SJCRH30 (cell line): ENCODE measurements around the gene MED25. TPM values are rescaled to one million over a fixed set of nuclear protein-coding genes. Genes with fewer than 3 reads are reported as not detected.
A peak's percentile ranks its signal among the peaks of the same experiment; 100 is the strongest.

ENCODE experiments used
- DNase-seq, 2 experiments: peaks; one replicate each; pipeline ENCODE4 v3.0.0-alpha.2; 2015 to 2020
- H3K27ac ChIP-seq: fragments of 250-450 bp; sonication (Bioruptor Pico); 2 replicates; pipeline ENCODE4 v1.5.1; 2020; ENCODE audit warnings: mild to moderate bottlenecking, moderate library complexity
- H3K27me3 ChIP-seq: fragments of 250-450 bp; sonication (Bioruptor Pico); 2 replicates; pipeline ENCODE4 v1.5.1; 2020; ENCODE audit warnings: mild to moderate bottlenecking, moderate library complexity
- H3K36me3 ChIP-seq: fragments of 250-450 bp; sonication (Bioruptor Pico); 2 replicates; pipeline ENCODE4 v1.5.1; 2020; ENCODE audit warnings: mild to moderate bottlenecking, moderate library complexity
- H3K4me1 ChIP-seq: fragments of 250-450 bp; sonication (Bioruptor Pico); 2 replicates; pipeline ENCODE4 v1.5.1; 2020; ENCODE audit warnings: mild to moderate bottlenecking, moderate library complexity
- H3K4me3 ChIP-seq: fragments of 250-450 bp; sonication (Bioruptor Pico); 2 replicates; pipeline ENCODE4 v1.5.1; 2020; ENCODE audit warnings: mild to moderate bottlenecking, moderate library complexity
- H3K9me3 ChIP-seq: fragments of 250-450 bp; sonication (Bioruptor Pico); replicated peaks from 2 replicates; pipeline ENCODE4 v1.5.1; 2020; ENCODE audit warnings: mild to moderate bottlenecking, moderate library complexity
- total RNA-seq: library from RNA; depleted of rRNA; stranded (reverse); fragments of >200 nt; shearing (Covaris generic); gene quantifications from 2 replicates; pipeline ENCODE4 v1.2.3, GENCODE V29; 2014

Gene MED25
- total RNA-seq, 1 experiment from 2014 or later = 22.2 TPM

- no peak for DNase-seq
- no peak overlapping the region for H3K27ac ChIP-seq
- peaks cover 61% of the 10 kb centered on the region for H3K36me3 ChIP-seq
- H3K27me3 ChIP-seq = no peaks in the 10 kb centered on the region
- H3K9me3 ChIP-seq = no peaks in the 10 kb centered on the region
- H3K4me1 ChIP-seq = no peaks in the 10 kb centered on the region
- H3K4me3 ChIP-seq = no peak overlapping the region
These were observed 41.7 kb downstream of the MED25 start for GRCh38 chr19:49859682-49860335.

DNA sequence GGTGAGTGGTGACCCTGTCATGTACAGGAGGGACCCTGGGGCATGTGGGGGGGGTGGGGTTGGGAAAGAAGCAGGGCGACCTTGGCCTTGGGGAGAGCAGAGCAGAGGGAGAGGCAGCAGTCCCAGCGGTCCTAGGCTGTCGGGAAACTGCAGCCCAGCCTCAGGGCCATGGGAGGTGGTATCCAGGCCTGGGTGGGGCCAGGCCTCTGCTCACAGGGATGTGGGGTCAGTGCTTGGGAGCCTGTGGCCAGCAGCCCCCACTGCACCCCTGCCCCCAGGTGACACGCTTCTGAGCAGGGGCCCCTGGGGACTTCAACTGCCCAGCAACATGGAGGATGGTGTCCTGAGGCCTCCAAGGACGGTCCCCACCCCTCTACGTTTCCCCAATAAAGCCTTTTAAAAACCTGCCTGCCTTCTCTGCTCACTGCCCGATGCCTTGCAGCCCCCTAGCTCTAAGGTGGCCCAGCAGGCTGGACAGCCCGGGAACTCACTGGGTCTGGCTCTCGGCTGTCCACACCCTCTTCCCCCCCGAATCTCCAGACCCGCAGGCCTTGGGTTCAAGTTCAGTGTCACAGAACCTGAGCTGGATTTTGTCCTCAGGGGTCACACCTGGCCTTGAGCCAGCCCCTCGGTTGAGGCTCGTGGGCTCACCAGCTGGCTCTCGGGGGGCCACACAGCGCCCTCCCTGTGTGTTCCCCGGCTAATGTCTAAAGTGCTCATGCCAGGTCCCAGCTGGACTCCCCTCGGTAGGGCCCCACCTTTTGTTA is 42.4 kb downstream of the MED25 start:
- Histone ChIP-seq H3K4me1 (no peaks in the 10 kb centered on the region), H3K36me3 (peaks cover 58% of the 10 kb centered on the region), H3K4me3 (no peak overlapping the region), H3K27me3 (no peaks in the 10 kb centered on the region), H3K9me3 (no peaks in the 10 kb centered on the region), H3K27ac (no peak overlapping the region)
- no peak for DNase-seq

DNA sequence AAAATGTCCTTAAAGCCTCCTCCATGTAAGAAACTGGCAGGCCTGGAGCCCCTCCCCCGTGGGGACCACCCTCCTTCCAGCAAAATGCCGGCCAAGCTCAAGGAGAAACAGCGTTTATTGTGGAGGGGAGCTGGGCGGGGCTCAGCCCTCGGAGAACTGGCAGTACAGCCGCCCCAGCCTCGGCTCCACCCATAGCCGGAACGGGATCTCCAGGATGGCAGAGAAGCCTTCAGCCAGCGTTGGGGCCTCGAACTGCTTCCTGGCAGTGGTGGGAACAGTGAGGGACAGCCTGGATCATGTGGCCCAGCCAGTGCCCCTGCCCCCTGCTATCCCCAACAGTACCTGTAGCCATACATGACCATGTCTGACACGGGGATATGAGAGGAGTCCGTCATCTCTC is 43.0 kb downstream of the MED25 start:
- Histone ChIP-seq H3K27me3 (no peaks in the 10 kb centered on the region), H3K4me1 (peaks cover 3% of the 10 kb centered on the region; the same call in 1 of the 2 replicates), H3K27ac (no peak overlapping the region), H3K4me3 (no peak overlapping the region), H3K9me3 (no peaks in the 10 kb centered on the region), H3K36me3 (peaks cover 58% of the 10 kb centered on the region)
- DNase-seq = no peak

DNA sequence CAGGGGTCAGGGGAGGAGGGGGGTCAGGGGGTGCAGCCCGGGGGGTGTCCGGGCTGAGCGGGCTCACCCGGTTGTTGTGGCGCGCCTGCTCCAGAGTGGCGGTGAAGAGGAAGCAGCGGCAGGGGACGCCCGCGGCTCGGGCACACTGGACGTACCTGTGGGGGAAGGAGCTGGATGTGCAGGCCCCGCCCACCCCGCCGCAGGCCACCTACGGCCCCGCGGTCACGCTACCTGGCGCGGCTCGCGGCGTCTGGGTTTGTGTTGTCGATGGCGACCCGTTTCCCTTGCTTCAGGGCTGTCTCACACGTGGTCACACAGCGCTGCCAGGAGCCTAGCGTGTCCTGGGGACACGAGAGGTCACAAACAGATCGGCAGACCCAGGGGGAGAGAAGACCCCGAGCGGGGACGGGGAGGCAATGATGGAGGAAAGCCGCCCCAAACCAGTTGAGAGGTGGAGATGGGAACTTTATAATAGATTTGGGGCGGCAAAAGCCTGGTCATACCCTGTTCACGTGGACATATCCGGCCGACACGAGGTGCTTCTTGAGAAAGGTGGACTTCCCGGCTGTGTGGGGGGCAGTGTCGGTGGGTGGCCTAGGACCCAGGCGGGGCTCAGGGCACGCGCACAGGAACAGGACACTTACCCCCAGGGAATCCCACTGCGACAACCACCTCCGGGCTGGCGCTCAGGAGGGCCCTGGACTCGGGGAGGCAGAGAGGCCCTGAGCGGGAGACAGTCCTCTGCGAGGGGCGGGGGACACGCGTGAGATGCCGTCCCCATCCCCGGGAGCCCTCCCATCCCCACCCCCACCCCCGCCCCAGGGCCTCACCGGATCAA is 43.7 kb downstream of the MED25 start:
- Histone ChIP-seq H3K27me3 (no peaks in the 10 kb centered on the region), H3K27ac (no peak overlapping the region), H3K4me1 (peaks cover 7% of the 10 kb centered on the region; the same call in 1 of the 2 replicates), H3K36me3 (peaks cover 57% of the 10 kb centered on the region), H3K9me3 (no peaks in the 10 kb centered on the region), H3K4me3 (no peak overlapping the region)
- no peak for DNase-seq

DNA sequence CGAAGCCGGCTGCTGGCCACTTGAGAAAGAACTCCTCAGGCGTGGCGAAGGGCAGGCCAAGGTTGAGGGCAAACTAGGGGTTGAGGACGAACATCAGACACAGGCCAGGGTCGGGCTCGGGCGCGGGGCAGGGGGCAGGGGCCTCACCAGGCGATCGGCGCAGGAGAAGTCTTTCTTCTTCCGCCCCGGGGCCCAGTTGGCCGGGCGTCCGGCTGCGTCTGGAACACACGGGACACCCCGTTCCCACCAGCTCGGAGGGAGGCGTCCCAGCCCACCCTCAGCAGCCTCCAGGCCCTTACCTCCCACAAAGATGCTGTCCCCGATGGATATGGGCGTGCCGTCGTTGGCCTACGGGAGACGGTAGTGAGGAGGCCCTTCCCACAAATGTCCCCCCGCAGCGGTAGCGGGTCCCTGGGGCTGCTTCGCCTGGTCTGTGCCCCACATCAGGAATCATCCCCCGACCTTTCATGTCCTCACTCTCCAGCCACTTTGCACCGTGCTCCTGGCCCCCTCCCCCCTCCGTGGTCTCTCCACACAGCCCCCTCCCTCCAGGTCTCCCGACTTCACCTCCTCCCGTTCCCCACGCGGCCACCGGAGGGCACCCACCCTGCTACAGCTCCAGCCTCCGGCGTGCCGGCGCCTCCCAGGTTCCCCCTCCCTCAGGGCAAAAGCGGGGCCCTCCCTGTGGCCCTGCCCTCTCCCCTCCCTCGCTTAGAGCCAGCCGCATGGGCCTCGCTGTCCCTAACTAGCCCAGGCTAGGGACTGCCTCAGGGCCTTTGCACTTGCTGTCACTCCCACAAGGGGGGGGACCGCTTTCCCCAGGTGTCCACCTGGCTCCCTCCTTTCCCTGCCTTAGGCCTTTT is 44.5 kb downstream of the MED25 start:
- H3K4me1 ChIP-seq = peaks cover 7% of the 10 kb centered on the region; the same call in 1 of the 2 replicates

DNA sequence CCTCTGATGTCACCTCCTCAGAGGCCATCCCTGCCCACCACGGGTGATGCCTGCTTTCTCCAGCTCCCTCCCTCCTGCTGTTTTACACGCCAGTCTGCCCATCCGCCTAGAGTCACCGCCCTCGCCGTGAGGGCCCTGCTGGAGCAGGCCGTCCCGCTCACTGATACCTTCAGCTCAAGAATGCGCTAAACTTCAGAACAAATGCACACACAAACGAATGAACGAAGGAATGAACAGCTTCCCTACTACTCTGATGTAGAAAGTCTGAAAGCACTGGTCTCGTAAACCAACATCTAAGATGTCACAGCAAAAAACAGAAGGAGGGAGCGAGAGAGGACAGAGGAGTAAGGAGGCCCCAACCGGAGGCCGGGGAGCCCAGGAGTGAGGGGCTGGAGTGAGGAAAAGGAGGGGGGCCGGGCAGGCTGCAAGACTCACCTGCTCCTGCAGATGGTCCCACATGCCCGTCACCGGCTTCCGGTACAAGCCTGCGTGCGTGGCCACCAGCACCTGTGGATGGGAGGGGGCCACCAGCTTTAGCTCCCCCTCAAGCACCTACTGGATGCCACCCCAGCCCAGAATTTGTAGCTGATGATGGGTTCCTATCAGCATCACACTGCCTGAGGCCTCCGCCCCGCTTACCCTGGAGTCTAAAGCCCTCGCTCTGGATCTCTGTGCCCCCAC is 45.3 kb downstream of the MED25 start:
- Histone ChIP-seq H3K36me3 (peaks cover 43% of the 10 kb centered on the region), H3K9me3 (no peaks in the 10 kb centered on the region), H3K4me3 (no peak overlapping the region), H3K27ac (no peak overlapping the region), H3K27me3 (no peaks in the 10 kb centered on the region), H3K4me1 (peaks cover 7% of the 10 kb centered on the region; the same call in 1 of the 2 replicates)
- no peak for DNase-seq

More for the DNA sequence above, 44.5 kb downstream of the MED25 start:
- H3K27ac ChIP-seq = no peak overlapping the region
- no peak overlapping the region for H3K4me3 ChIP-seq
- H3K36me3 ChIP-seq = peaks cover 48% of the 10 kb centered on the region
- H3K9me3 ChIP-seq = no peaks in the 10 kb centered on the region
- peak in 1 of 2 experiments; percentile 45 for DNase-seq
- no peaks in the 10 kb centered on the region for H3K27me3 ChIP-seq

DNA sequence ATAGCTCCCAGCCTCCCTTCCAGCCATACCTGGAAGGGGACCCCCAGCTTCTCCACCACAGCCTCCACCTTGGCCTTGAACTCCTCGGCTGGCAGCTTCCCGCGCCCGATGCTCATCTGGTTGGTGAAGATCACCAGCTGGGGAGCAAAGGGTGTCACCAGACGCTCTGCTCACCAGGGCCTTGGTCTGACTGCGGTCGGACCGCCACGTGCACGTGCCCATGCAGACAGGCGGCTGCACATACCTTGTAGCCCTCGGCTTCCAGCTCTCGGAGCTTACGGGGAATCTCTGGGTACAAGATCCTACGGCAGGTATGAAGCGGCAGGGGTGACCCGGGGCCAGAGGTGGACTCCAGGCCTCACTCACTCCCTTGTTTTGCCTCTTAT is 45.8 kb downstream of the MED25 start:
- H3K27me3 ChIP-seq = no peaks in the 10 kb centered on the region
- peaks cover 38% of the 10 kb centered on the region for H3K36me3 ChIP-seq
- no peak for DNase-seq
- no peak overlapping the region for H3K4me3 ChIP-seq
- peaks cover 7% of the 10 kb centered on the region; the same call in 1 of the 2 replicates for H3K4me1 ChIP-seq
- no peaks in the 10 kb centered on the region for H3K9me3 ChIP-seq
- no peak overlapping the region for H3K27ac ChIP-seq

DNA sequence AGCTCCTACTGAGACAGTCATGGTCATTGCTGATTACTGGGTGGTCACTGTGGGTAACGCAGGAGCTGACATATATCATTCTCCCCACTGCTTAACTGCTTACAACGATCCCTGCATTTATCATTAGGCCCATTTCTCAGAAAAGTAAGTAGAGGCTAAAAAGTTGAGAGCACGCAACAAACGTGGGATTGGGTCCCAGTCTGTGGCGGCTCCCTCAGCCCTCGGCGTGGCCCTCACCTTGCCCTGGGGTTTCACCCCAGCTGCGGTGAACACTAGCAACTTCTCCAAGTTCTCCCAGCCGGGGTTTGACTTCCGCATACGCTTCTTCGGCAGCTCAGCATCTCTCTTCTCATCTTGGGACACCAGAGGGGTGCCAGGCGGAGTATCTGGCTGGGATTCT is 46.8 kb downstream of the MED25 start:
- peaks cover 7% of the 10 kb centered on the region; the same call in 1 of the 2 replicates for H3K4me1 ChIP-seq
- no peak for DNase-seq
- no peak overlapping the region for H3K4me3 ChIP-seq
- no peaks in the 10 kb centered on the region for H3K9me3 ChIP-seq
- H3K36me3 ChIP-seq = peaks cover 33% of the 10 kb centered on the region
- no peak overlapping the region for H3K27ac ChIP-seq
- no peaks in the 10 kb centered on the region for H3K27me3 ChIP-seq

GRCh38 chr19:49866933-49867782 is 49.1 kb downstream of the MED25 start, which contains the start of gene PNKP:
TSS of gene PNKP (minus strand) at chr19:49867576. CDS start at chr19:49867204, 372 bp downstream.
- DNase-seq = peak; percentile 92 to 94
- peak within 1 kb of the TSS; percentile 50 for H3K27ac ChIP-seq
- H3K4me1 ChIP-seq = peaks cover 7% of the 10 kb centered on the region; the same call in 1 of the 2 replicates
- no peaks in the 10 kb centered on the region for H3K9me3 ChIP-seq
- peaks cover 14% of the 10 kb centered on the region for H3K36me3 ChIP-seq
- H3K4me3 ChIP-seq = peak within 1 kb of the TSS; percentile 89
- no peaks in the 10 kb centered on the region for H3K27me3 ChIP-seq

DNA sequence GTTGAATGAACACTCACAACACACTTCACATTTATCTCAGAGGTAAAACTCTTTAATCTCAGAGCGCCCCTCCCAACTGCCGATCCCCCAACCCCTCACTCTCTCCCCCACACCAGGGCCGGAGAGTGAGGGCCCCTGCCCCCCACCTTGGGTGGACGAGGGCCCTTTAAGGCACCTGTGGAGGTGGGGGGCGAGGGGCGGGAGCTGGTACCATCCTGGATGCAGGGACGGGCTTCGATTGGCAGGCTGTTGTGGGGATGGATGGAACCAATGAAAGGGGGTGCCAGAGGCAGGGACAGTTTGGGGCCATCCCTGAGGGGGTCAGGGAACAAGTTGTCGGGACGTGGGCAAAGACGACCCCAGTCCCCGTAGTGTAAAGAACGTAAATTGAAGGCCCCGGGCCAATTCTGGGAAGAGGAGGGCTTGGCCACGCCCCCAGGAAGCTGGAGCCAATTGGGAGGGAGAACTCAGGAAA is 51.0 kb downstream of the MED25 start:
- H3K4me1 ChIP-seq = peaks cover 7% of the 10 kb centered on the region; the same call in 1 of the 2 replicates
- DNase-seq = no peak
- no peak overlapping the region for H3K27ac ChIP-seq

GRCh38 chr19:49869484-49870308 is 51.6 kb downstream of the MED25 start:
- Histone ChIP-seq H3K9me3 (no peaks in the 10 kb centered on the region), H3K4me1 (peaks cover 7% of the 10 kb centered on the region; the same call in 1 of the 2 replicates), H3K27me3 (no peaks in the 10 kb centered on the region), H3K36me3 (peaks cover 4% of the 10 kb centered on the region), H3K27ac (peak overlapping the region; percentile 12; the same call in 1 of the 2 replicates), H3K4me3 (peak overlapping the region; percentile 57)
- DNase-seq = peak; percentile 97 to 99

More for the DNA sequence above, 51.0 kb downstream of the MED25 start:
- H3K36me3 ChIP-seq = peaks cover 11% of the 10 kb centered on the region
- no peaks in the 10 kb centered on the region for H3K9me3 ChIP-seq
- H3K4me3 ChIP-seq = peak overlapping the region; percentile 38
- H3K27me3 ChIP-seq = no peaks in the 10 kb centered on the region
